GM21381 (cell line): Measurements from ENCODE around the gene ST6GALNAC4.

Source experiments
- ATAC-seq: cut with Tn5 transposase; IDR thresholded peaks from one replicate; pipeline ENCODE4 v1.9.1; 2021; ENCODE audit warnings: mild to moderate bottlenecking, moderate library complexity; ENCODE audit not compliant: unreplicated experiment

The ST6GALNAC4 gene

DNA sequence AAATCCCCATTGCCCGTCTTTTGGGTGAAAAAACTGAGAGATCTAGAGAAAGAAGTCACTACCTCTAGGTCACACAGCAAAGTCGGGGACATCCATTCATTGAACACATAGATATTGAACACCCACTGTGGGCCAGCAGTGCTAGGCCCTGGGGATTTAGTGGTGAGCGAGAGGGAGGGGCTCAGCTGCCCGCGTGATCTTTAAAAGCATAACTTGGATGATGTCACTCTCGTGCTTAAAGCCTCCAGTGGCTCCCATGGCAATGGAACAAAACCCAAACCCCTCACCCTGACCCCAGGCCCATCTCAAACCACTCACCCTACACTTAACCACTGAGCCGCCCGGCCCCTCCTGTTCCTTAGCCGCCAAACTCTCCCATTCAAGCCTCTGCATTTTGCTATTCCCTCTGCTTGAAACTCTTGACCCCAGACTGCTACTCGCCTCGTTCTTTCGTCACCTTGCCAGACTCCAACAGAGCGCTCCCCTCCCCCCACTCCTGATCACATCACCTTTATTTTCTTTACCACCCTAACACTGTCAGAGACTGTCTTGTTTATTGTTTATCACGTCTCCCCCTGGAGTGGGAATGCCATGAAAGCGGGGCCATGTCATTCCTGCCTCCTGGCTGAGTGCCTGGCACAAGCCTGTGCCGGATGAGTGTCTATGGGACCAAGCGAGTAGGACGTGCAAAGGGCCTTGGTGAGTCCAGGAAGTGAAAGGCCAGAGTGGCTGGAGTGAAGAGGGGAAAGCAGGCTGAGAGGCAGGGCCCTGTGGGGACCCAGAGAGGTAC, 14.4 kb upstream of the ST6GALNAC4 start:
- ATAC-seq: peak; percentile 13

DNA sequence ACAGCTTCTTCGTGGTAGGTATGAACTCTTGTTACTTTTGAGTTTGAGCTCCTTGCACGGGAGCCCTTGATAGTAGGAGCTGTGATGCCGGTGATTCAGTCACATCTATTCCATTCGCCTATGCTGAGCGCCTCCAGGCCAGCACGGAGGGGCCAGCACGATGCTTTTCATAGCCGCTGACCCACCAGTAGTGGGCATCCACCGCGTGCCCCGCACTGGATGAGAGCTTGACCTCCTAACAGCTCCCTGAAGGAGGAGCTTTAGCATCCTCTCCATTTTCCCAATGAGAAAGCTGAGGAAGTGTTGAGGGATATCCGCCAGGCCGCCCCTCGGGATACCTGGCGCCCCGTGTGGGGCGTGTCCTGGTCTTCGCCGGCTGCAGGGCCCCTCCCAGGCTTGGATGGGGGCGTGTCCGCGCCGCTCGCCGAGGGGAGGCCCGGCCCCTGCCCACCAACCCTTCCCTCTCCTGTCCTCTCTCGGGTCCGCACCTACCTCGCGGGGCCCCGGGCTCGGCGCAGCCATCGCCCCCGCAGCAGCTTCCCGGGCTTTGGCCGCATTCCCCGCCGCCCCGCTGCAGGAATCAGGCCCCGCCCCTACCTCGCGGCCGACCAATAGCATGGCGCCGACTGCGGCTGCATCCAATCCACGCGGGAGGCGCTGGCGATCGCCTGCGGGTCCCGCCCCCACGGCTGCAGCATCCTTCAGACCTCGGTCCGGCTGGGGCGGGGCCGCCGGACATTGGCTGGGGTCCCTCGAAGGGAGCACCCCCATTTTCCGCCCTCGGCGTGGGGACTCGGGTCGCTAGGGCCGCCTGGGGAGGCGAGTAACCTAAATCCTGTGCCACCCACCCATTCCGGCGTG, 13.6 kb upstream of the ST6GALNAC4 start, which contains the start of gene PIP5KL1:
PIP5KL1 (minus strand) TSS at position 547 of the 861 bp plus-strand sequence; CDS start at position 522, 25 bp downstream.
- ATAC-seq: peak; percentile 79

DNA sequence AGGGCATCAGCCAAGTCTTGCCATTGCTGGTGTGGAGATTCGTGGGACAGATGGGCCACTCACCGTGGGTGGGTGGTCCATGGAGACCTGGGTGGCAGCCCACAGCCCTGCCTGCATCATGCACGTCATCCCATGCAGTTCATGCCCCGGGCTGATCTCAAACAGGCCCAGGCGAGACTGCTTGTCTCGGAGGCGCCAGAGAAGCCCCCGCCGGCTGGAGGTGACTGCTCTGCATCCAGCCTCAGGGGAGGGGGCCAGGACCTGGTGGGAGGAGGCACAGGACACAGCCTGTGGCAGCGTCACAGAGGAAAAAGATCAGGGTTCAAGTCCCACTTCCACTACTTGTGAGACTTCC, 12.8 kb upstream of the ST6GALNAC4 start:
- ATAC-seq: no peak

DNA sequence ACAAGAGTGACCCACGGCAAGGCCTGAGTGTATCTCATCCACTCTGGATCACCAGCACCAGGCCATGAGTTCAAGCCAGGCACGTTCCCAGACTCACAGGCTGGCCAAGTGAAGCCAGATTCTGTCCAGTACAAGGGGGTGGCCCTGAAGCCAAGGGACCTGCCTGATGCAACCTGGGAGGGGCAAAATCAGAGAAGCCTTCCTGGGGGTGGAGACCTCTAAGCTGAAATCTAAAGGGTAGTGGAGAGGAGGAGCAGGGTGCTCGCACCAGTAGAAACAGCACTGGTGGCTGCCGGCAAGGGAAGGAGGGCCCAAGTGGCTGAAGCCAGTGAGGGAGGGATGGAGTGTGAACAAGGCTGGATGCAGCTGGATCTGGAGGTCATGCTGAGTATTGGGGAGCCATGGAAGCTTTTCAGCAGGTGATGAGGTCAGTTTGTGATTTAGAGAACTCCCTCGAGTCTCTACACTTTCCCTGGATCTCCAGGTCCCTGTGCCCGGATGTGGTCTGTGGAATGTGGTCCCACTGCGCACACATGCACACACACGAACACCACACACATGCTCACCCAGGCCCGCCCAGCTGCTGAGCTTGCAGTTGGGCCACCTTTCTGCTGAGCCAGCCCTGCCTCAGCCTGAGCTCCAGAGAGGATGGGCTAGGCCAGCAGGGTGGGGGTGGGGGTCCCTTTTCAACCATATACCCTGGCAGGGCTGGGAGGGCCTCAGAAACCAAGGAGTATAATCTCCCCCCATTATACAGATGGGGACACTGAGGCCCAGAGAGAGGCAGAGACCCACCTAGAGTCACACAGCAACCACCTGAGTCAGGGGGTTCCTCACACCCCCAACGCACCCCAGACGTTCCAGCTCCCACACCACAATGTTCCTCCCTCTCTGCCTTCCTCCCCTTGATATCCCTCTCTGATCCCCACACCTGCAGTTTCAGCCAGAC, 12.1 kb upstream of the ST6GALNAC4 start:
- ATAC-seq: no peak

DNA sequence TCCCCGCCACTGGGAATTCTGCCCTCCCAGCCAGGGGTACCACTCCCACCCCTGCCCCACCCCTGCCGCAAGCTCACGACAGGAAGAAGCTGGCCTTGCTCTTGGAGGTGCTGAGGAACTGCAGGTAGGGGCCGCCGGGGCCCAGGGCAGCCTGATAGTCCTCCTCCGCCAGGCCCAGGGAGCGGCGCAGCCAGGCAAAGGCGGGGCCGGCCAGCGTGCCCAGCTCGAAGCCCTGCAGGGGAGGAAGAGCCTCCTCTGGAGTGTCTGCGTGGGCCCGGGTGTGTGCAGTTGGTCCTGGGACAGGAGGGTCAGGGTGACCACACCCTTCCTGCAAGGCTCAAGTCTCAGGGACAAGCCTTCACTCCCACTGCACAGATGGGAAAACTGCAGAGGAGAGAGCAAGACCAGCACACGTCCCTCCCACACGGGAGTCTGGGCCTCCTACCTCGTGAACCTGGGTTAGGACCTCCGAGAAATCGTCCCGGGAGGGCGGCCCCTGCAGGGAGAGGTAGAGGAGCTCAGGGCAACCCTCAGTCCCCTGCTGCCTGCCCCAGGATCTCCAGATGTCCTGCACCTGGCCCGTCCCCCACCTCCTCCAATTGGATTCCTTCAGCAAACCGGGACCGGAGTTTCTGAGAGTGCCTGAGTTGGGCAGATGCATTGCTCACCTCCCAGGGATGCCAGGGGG, 11.3 kb upstream of the ST6GALNAC4 start:
- ATAC-seq: no peak

DNA sequence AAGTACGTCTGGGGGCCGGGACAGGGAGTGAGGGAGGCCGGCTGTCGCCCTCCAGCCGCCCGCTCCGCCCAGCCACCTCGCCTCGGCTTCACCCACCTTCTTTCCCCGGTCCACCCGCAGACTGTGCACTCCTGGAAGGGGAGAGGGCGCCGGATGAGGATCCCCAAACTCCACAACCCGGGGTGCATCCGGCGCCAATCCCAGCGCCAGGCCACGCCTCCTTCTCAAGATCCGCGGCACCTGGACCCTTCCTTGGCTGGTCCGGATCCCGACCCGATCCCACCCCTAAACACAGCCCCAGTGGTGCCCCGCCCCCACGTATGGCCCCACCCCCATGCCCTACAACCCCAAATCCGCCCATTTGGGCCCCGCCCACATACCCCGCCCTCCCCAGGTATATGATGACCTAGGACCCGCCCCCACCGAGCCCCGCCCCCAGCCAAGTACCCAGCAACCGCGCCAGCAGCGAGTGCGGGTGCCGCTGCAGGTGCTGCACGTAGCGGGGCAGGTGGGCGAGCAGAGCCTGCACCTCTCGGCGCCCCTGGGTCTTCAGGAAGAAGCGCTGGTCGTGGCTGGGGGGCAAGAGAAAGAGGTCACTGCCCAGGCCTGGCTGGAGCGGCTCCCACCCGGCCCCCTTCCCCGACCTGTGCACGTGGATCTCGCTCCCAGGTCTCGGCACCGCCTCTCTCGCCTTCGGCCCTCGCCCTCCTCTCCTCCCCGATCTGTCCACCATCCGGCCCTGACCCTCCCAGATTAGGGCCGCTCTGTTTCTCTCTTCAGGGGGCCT, 10.6 kb upstream of the ST6GALNAC4 start:
- no peak for ATAC-seq

DNA sequence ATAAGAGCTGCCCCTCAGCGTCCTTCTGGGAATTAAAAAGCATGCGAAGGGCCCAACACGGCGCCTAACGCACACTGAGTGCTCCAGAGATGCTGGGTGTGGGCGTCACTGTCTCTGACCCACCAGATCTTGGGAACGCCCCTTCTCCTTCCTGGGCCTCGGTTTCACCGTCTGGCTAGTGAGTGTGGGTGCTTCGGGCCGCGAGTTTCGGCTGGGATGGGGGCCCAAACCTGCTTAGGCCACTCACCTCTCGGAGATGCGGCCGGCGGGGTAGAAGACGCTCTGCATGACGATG, 10.0 kb upstream of the ST6GALNAC4 start:
- no peak for ATAC-seq

DNA sequence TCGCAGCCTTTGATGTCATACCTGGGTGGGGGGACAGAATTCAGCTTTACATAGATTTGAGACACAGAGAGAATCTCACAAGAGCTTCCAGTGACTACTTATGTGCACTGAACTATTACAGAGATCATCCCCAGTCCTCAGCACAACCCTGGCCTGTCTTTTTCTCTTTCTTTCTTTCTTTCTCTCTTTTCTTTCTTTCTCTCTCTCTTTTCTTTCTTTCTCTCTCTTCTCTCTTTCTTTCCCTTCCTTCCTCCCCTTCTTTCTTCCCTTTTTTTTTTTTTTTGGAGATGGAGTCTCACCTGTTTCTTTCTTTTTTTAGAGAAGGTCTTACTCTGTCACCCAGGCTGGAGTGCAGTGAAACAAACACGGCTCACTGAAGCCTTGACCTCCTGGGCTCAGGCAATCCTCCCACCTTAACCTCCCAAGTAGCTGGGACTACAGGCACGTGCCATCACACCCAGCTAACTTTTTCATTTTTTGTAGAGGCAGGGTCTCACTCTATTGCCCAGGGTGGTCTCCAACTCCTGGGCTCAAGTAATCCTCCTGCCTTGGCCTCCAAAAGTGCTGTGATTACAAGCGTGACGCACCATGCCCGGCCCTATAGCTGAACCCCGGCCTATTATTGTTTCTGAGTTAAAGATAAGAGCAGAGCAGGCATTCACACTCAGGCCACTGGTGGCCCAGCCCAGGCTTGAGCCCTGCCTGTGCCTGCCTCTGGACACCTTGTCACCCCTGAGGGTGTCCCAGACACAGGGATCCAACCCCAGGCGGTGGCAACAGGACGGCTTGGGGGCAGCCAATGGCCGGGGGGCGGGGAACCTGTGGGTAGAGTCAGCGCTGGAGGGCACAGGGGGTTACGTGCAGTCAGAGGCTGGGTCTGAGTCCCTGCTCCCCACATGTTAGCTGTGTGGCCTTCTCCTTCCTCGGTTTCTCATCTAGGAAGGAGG, 9.4 kb upstream of the ST6GALNAC4 start:
- no peak for ATAC-seq

DNA sequence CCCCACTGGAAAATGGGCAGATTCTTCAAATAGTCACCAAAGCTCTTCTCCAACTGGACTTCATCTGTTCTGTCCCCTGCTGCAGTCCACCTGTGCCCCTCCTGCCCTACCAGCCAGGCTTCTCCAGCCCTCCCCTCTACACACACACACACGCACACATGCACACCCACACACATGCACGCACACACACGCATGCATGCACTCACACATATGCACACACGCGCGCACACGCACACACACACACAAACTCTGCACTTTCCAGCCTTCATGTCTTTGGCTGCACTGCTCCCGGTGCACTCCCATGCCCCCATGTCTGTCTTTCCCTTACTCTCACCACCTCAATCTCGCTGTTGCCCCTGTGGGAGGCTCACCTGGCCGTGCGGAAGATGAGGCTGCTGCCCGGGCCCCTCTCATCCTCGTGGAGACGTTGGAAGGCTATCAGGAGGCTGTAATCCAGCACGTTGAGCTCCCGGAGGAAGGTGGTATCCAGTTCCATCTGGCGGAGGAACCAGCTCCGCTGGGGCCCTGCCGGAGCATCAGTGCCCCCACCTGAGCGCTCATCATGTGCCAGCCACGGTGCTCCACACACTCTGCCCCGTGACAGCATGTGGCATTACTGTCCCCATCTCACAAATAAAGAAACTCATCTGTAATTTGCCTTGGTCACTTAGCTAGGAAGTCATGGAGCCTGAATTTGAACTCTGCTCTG, 8.0 kb upstream of the ST6GALNAC4 start:
- ATAC-seq: no peak

DNA sequence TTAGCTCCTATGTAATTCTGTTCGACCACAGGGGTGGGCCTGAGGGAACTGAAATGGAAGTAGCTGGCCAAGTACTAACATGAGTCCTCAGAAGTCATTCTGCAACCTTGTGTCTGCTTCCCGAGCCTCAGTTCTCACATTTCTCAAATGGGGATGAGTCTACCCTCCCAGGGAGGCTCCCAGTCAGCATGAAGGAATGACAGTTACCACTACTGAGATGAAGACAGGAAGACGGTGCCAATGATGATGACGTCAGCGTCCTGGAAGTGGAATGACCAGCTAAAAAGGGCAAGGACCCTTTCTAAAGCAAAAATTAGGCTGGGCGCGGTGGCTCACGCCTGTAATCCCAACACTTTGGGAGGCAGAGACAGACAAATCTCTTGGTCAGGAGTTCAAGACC, 6.9 kb upstream of the ST6GALNAC4 start:
- ATAC-seq: no peak

DNA sequence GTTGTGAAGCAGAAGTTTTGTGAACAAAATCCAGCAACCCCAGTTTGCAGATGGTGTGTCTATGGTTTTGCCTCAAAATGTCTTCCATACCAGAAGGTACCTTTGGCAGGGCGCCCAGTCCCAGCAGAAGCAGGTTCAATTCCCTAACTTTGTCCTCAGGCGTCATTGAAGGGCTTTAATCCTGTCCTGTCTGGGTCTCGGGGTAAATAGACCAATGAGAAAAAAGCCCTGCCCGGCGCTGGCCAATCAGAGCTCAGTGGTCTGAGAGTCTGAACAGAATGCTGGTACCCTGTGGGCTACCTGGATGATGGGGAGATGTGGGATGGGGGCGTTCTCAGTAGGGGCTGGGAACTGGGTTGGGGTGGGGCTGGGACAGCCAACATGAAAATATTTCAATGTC, 6.2 kb upstream of the ST6GALNAC4 start:
- no peak for ATAC-seq

DNA sequence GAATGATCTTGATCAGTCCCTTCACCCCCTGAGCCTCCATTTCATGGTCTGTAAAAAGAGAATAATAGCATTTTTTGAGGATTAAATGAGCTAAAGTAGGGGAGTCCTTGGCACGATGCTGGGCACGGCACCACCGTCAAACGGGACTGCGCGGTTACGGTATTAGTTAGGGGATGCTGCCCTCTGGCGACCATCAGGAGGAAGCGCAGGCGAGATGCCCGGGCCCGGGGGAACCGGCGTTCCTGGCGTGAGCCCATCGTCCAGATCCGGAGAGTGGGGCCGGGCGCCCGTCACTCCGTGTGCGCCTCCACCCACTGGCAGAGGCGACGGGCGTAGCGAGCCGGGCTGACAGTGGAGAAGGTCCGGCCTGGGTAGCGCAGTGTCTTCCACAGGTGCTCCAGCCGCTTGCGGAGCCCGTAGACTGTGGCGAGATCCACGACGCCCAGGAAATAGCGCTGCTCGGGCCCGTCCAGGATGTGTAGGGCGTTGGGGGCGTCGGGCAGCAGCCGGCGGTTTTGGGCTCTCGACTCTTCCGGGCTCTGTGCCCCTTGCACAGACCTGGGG, 4.8 kb upstream of the ST6GALNAC4 start:
- ATAC-seq: no peak

DNA sequence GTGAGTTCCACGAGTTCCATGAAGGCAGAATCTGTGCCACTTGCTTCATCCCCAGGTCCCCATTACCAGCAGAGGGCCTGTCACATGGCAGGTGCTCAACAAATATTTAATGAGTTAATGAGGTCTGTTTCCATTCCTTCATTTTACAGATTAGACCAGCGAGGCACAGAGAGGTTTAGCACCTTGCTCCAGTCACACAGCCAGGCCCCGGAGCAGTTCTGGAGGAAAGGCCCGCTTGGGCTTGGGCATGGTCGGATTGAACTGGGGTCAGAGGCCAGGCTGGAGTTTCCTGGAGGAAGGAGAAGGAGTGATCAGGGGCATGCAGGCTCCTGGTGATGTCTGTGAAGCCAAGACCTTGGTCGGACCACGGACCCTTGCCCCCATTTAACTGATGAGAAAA, 4.0 kb upstream of the ST6GALNAC4 start:
- ATAC-seq: no peak

DNA sequence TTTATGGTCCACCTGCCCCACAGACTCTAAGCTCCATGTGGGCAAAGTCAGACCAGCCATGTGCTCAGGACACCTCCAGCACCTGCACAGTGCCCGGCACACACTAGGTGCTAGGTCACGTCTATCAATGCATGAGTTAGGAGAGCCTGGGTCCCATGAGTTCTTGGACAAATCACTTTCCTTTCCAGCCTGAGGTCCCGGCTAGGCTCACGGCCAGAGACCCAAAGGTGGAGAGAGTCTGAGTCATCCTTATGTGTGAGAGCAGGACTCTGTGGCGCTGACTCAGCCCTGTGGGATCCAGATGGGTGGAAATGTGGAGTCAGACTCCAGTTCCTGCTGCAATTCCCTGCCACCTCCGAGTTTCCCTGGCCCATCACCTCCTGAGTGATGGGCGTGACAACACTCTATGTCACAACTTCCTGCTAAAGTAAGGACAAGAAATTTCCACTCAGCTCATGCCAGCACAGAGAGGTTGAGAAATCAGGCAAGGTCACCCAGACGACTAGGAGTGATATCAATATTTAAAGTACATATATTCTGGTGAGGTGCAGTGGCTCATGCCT, 2.5 kb upstream of the ST6GALNAC4 start:
- ATAC-seq: no peak

DNA sequence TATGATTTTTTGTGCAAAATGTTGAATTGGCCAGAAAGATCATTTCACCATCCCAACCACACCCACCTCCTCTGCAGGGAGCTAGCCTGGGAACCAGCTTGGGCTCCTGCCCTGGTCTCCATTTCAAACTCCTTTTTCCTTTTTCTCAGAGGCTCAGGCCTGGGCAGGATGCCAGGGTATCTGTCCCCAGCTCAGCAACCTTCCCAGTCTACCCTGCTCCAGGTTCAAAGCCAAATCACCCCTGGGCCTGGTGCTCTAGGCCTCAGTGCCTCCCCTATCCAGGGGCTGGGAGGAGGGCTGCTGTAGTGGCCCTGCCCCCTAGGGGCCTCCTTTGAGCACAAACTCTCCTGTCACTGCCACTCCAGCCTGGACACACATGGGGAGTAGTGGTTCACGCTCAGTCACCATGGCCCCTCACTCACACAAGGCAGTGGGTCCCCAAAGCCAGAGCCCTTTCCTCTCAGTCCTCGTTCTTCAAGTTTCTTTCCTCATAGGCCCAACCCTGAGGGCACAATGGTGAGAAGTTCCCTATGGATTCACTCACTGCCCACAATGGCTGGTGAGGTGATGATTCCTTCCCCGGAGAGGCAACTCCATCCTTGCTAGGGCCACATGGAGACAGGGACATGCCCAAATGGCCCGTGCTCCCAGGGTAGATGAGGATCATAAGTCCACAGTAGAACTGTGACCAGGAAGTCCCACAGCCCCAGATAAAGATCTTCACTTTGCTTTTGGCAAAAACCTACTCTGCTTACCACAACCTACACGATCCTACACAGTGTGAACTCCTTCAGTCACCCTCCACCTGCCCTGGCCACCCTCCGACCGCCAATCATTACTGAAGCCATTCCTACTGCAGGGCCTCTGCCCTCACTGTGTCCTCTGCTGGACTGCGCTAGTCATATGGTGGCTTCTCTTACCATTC, 1.6 kb upstream of the ST6GALNAC4 start:
- ATAC-seq: no peak

DNA sequence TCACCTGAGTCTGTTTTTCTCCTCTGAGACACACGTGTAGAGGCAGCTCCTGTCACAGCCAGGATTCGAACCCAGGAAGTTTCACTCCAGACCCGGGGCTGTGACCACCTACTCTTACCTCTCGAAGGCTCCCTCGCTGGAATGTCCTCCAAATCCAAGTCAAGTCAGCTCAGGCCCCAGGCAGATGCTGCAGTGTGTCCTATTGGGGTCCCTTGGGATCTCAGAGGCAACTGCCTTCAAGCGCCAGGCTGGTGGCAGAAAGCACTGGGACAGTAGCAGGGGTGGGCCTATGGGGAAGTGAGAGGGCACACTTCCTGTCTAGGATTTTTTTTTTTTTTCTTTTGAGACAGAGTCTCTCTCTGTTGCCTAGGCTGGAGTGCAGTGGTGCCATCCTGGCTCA, 762 bp upstream of the ST6GALNAC4 start:
- ATAC-seq: no peak
